Hematopoietic multipotent progenitor cell (in vitro differentiated cells): Measurements from ENCODE around the gene COL6A3. TPM values are rescaled to one million over a fixed set of nuclear protein-coding genes. Genes with fewer than 3 reads are reported as not detected.
"Not testable (repeated sequence)": the region's sequence is repeated elsewhere in the genome, so short reads cannot be mapped to it uniquely, and the experiment has no call there.

Experiments used
- DNase-seq, 3 donors: peaks; one replicate each; pipeline ENCODE4 v3.0.0-alpha.2; 2011 to 2015; ENCODE audit warnings: low read depth in 2 of 3, low spot score in 2 of 3
- total RNA-seq: library from RNA; depleted of rRNA; stranded (reverse); fragments of >200 nt; gene quantifications from one replicate; pipeline ENCODE4 v1.2.3, GENCODE V29; 2012

Gene COL6A3
- total RNA-seq, 1 donor = 0.54 TPM

- DNase-seq = no peak
Observed at GRCh38 chr2:237422309-237422708, 8.3 kb upstream of the COL6A3 start.

DNA sequence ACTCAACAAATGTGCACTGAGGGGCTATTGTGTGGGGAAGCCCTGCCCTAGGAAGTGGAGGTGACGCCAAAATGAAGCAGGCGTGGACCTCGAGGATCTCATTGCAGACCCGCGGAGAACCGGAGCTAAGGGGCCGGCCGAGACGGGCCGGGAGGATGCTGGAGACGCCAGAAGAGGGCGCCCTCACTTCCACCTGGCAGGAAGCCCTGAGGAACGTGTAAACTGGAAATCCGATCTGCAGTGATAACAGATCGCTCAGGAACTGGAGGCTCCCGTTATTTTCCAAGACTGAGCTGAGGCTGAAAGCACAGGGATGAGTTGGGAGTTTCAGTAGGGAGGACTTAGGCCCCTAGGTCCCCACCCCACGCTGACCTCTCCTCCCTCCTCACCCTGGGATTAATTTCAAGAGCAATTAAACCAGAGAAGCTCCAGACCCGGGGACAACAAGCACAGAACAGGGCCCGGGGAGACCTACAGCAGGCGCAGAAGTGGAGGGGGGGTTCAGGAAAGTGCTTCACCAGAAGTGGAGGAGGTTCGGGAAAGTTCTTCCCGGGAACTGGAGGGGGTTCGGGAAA, 7.7 kb upstream of the COL6A3 start:
- DNase-seq = peak; percentile 63 to 70 (median 66)

GRCh38 chr2:237418300-237418699, 4.3 kb upstream of the COL6A3 start:
- no peak for DNase-seq

GRCh38 chr2:237412988-237413776, 782 bp downstream of the COL6A3 start:
- DNase-seq = no peak

GRCh38 chr2:237412646-237412987, 1.3 kb downstream of the COL6A3 start:
- DNase-seq = no peak

DNA sequence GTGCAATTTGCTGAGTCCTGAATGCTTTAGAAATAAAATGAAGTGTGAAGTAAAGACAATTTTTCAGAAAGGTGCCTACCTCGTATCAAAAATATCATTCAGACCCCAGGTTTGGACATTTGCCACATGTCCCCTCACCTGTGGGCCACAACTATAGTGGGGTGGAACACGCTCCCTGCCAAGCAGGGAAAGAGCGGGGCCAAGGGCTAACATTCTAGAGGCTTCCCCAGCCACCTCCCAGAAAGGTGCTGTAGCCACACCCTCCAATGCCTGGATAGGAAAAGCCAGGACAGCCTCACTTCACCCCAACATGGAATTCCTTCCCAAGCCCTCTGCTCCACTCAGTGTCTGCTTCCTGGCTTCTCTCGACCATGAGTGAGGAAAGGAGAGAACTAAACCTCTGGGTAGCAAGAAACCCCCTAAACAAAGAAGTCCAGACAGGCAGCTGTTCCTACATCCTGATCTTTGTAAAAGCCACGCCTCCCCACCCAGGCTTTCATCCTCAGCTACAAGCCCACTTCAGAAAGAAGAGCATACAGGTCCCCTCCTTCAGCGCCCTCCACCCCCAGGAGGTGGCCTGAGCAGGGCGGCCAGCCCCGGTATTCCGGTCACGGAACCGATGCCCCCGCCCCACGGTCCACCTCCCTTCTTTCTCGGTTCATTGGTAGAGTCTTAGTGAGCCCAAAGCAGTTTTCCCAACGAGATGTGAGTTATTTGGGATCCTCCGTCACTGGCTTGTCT, 2.1 kb downstream of the COL6A3 start:
- DNase-seq = no peak

- DNase-seq = no peak
Observed at GRCh38 chr2:237411092-237411601, 2.8 kb downstream of the COL6A3 start.

DNA sequence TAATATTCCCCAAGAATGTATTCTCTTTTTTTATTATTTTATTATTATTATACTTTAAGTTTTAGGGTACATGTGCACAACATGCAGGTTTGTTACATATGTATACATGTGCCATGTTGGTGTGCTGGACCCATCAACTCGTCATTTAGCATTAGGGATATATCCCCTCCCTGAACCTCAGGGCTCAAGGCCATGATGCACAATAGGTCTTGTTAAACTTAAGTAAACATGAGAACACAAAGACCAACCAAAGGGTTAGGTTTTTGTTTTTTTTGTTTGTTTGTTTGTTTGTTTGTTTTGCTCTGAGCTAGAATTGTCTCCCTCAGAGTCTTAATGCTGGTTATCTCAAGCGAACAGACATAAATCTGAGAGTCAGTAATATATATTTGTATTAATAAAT, 4.7 kb downstream of the COL6A3 start:
- DNase-seq = not testable (repeated sequence)

DNA sequence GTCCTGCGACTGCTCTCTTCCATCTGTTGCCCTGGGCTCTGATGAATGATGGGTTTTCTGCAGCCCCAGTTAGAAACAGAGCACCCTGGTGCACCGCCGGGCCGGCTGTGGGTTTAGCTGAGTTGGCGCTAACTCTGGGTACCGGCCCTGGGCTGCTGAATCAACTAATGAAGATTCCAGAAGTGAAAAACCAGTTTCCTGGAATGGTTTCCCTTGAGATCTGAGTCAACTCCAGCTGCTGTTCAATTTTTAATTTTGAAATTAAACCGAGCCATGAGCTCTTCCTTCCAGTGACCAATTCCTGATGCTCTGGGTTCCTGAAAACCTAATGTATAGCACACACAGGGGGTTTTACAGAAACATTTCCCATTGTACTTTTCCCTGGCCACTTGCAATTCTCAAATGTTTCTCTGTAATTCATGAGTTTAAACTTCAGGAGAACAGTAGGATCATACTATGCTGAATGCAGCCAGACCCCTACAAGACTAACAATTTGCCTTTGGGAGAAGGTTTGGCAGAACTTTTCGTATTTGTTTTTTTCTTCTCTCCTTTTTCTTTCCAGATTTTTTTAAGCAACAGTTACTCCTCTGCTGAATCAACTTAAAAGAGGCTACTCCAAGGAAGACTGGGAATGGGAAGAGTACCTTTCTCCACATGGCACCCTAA, 5.5 kb downstream of the COL6A3 start:
- DNase-seq = no peak

DNA sequence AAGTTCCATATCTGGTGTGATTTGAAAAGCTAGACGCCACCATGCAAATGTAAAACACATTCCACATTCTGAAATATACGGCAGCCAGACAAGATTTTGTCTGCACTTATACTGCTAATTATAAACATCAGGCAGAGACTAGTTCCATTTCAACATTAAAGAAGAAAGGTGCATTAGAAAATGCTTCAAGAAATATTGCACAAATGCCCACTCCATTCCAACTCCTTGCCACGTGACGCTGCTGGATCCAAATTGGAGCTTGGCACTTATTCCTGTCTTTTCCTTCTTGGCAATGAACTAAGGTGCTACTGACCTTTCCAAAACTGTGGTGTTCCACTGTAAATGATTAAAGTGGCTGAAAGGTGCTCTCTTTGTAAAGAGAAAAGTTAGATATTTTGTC, 6.3 kb downstream of the COL6A3 start:
- DNase-seq = no peak

GRCh38 chr2:237406371-237406895, 7.5 kb downstream of the COL6A3 start:
- DNase-seq = no peak

DNA sequence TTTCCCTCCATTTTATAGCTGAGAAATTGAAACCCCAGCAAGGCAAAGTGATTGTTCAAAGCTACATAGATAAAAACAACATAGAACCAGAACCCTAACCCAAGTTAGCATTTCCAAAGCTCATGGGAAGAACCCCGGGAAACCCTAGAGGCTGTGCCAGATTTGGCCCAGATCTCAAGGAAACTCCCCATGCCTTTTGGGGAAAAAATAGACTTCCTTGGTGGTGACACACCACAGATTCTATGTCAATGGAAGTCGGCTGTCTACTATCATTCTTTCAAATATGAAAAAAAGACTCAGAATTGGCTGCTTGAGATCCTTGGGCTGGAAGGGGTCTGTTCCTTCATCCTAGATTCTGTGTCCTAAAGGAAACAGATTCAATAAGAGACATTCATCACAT, 8.4 kb downstream of the COL6A3 start:
- DNase-seq = no peak

- no peak for DNase-seq
Observed at GRCh38 chr2:237405006-237405559, 8.9 kb downstream of the COL6A3 start.

- no peak for DNase-seq
Observed at GRCh38 chr2:237404413-237404812, 9.6 kb downstream of the COL6A3 start.

- DNase-seq = no peak
Observed at GRCh38 chr2:237403024-237403882, 10.7 kb downstream of the COL6A3 start.

GRCh38 chr2:237400199-237400598, 13.8 kb downstream of the COL6A3 start:
- DNase-seq = no peak

GRCh38 chr2:237397072-237397471, 16.9 kb downstream of the COL6A3 start:
- no peak for DNase-seq

- DNase-seq = no peak
Observed at GRCh38 chr2:237393523-237393922, 20.4 kb downstream of the COL6A3 start.

- DNase-seq = no peak
Observed at GRCh38 chr2:237392186-237392585, 21.8 kb downstream of the COL6A3 start.

- no peak for DNase-seq
Observed at GRCh38 chr2:237391140-237391539, 22.8 kb downstream of the COL6A3 start.
